Spinal cord (tissue), 10 donors: ENCODE measurements around the gene DNAH6. TPM values are rescaled to one million over a fixed set of nuclear protein-coding genes. Genes with fewer than 3 reads are reported as not detected.

Source experiments
- DNase-seq, 6 donors: peaks; one replicate each; pipeline versions ENCODE4 v3.0.0 to v3.0.0-alpha.2; 2013 to 2015; ENCODE audit warnings: low spot score in 6 of 6, low read depth in 4 of 6
- H3K27ac ChIP-seq: one replicate; pipeline ENCODE4 v1.5.1; 2013; ENCODE audit warnings: low read depth, low read length, control low read depth
- H3K27me3 ChIP-seq: one replicate; pipeline ENCODE4 v1.6.1; 2013; ENCODE audit warnings: low read length; ENCODE audit not compliant: control insufficient read depth, insufficient read depth
- H3K36me3 ChIP-seq: one replicate; pipeline ENCODE4 v1.6.1; 2013; ENCODE audit warnings: low read length; ENCODE audit not compliant: control insufficient read depth, insufficient read depth
- H3K4me1 ChIP-seq: one replicate; pipeline ENCODE4 v1.6.1; 2013; ENCODE audit warnings: low read length; ENCODE audit not compliant: control insufficient read depth, insufficient read depth
- H3K4me3 ChIP-seq: one replicate; pipeline ENCODE4 v1.5.1; 2013; ENCODE audit warnings: low read depth, low read length, control low read depth
- H3K9me3 ChIP-seq: one replicate; pipeline ENCODE4 v1.6.1; 2013; ENCODE audit warnings: low read length; ENCODE audit not compliant: control insufficient read depth, insufficient read depth
- WGBS: methylation state at CpG from one replicate; pipeline ENCODE4 v1.1.5; 2013; ENCODE audit warnings: missing lambda C conversion rate; ENCODE audit not compliant: insufficient coverage; 5-methylcytosine and 5-hydroxymethylcytosine counted together
- polyA plus RNA-seq, 2 donors: library from polyadenylated mRNA; unstranded; fragments of 120-200 nt; gene quantifications; one replicate each; pipeline ENCODE4 v1.2.1, GENCODE V29; 2013; ENCODE audit not compliant: insufficient read length in 2 of 2
- total RNA-seq, 2 donors: library from RNA; depleted of rRNA in 1 of 2; stranded (reverse); fragments of 120-200 nt in 1 of 2; fragments of >200 nt in 1 of 2; gene quantifications; one replicate each; pipeline versions ENCODE4 v1.2.3 to v1.2.4, GENCODE V29; 2013 to 2014
- donor health status: healthy.

The DNAH6 gene
- total and polyA plus RNA-seq, 4 donors = 1.6 to 7.8 (median 4.7) TPM

DNA sequence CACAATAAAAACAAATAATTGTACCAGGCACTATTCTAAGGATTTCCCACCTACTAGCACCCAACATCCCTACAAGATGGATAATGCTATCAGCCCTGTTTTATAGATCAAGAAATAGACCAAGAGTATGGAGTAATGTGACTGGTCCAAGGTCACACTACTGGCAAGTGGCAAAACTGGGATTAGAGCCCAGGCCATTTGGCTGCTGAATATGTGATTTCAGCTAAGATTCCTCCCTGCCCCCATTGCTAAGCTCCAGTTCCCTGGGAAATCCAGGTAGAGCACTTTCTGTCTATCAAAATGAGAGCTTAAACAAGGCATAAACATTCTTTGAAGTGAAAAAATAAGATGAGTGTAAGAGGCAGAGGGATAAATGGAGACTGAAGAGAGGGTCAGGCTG lies 157.8 kb downstream of the DNAH6 start:
- no peak for DNase-seq
- Histone ChIP-seq H3K36me3 (peaks cover 3% of the 10 kb centered on the region), H3K9me3 (no peaks in the 10 kb centered on the region), H3K4me1 (peaks cover 3% of the 10 kb centered on the region), H3K27me3 (no peaks in the 10 kb centered on the region), H3K27ac (no peak overlapping the region), H3K4me3 (no peak overlapping the region)

DNA sequence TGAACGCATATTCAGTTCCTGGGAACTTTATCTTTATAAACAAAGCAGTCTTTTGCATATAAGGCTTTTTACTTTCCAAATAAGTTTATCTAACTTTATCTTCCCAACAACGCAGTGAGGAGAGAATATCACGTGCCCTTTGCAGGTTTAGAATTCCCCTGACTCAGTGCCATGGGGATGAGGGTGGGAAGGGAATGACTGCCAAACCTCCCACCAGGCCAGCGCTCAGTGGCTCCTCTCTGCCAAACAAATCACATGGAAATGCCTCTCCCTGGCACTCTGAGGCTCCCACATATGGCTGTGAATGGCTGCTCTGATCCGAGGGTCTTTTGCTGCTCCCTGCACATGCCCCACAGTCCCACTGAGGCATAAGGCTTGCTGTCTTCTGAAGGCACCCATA lies 158.3 kb downstream of the DNAH6 start:
- no peak overlapping the region for H3K4me3 ChIP-seq
- H3K27ac ChIP-seq = no peak overlapping the region
- peak in 1 of 6 donors; percentile 34 for DNase-seq
- no peaks in the 10 kb centered on the region for H3K27me3 ChIP-seq
- WGBS = 53% methylated on average over 2 of the region's 5 CpGs
- H3K9me3 ChIP-seq = no peaks in the 10 kb centered on the region
- peaks cover 3% of the 10 kb centered on the region for H3K36me3 ChIP-seq
- peaks cover 3% of the 10 kb centered on the region for H3K4me1 ChIP-seq

DNA sequence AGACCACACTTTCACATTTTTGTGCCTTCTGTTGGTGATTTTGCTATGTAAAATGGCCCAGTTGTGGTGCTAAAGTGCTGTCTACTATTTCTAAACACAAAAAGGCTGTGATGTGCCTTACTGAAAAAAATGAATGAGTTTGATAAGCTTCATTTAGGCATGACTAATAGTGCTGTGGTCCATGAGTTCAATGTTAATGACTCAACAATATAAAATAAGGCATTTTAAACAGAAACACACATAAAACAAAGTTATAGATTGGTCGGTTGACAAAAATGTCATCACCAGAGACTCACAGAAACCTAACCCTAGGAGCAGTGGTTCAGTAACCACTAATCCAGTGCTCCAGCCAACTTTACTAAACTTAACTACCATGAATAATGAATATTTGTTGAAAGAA lies 160.0 kb downstream of the DNAH6 start:
- H3K4me3 ChIP-seq = no peak overlapping the region
- WGBS = no CpG with 5 or more reads among the region's 1 CpG
- DNase-seq = no peak
- H3K36me3 ChIP-seq = peaks cover 1% of the 10 kb centered on the region
- peaks cover 3% of the 10 kb centered on the region for H3K4me1 ChIP-seq
- H3K9me3 ChIP-seq = no peaks in the 10 kb centered on the region
- H3K27me3 ChIP-seq = no peaks in the 10 kb centered on the region
- no peak overlapping the region for H3K27ac ChIP-seq

DNA sequence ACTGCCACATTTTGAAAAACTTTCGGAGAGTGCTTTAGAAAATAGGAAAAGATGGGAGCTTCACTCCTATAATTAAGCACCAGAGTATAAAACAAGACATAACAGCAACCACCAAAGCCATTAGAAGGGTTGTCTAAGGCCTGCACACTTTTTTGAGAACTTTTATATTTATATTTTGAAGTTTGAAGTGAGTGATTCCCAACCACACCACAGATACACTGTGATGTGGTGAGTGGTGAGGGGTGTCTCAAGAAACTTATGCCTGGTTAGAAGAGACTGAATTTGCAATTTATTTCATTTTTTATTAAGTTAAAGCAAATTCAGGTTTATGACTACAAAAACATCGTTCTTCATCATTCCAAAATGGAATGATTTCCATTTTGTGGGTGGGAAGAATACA lies 161.9 kb downstream of the DNAH6 start:
- Histone ChIP-seq H3K27ac (no peak overlapping the region), H3K9me3 (no peaks in the 10 kb centered on the region), H3K27me3 (no peaks in the 10 kb centered on the region), H3K36me3 (no peaks in the 10 kb centered on the region), H3K4me1 (peaks cover 3% of the 10 kb centered on the region), H3K4me3 (no peak overlapping the region)
- DNase-seq = no peak
- WGBS = no CpG with 5 or more reads among the region's 2 CpGs

DNA sequence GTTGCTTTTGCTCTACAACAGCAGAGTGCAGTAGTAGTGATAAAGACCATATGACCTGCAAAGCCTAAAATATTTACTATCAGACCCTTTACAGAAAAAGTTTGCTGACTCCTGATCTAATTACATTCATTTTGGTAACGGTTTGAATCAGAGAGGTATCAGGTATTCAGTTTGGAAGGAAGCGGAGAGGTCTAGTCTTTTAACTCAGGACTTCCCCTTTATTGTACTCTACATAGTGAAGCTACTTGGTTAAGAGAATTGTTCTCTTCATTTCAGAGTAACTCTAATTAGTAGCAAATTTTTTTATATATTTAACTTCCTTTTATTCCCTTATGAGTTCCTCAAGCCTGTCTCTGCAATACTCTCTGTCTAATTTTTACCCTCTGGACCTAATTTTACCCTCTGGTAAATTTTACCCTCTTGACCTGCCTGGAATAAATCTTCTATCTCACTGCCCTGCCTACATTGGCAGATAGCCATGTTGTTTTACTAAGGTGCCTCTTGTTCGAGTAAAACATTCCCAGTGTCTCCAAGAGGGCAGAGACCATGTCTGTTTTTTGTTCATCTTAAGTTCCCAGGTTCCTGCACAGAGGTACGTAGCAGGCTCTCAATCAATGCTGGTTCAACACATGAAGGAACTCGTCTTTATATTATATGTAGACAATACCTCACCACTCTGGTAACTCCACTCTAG lies 170.6 kb downstream of the DNAH6 start:
- Histone ChIP-seq H3K27me3 (no peaks in the 10 kb centered on the region), H3K4me3 (no peak overlapping the region), H3K9me3 (no peaks in the 10 kb centered on the region), H3K4me1 (no peaks in the 10 kb centered on the region), H3K36me3 (no peaks in the 10 kb centered on the region), H3K27ac (no peak overlapping the region)
- peak in 2 of 6 donors; percentile 8 to 17 for DNase-seq
- no CpG with 5 or more reads among the region's 5 CpGs for WGBS

DNA sequence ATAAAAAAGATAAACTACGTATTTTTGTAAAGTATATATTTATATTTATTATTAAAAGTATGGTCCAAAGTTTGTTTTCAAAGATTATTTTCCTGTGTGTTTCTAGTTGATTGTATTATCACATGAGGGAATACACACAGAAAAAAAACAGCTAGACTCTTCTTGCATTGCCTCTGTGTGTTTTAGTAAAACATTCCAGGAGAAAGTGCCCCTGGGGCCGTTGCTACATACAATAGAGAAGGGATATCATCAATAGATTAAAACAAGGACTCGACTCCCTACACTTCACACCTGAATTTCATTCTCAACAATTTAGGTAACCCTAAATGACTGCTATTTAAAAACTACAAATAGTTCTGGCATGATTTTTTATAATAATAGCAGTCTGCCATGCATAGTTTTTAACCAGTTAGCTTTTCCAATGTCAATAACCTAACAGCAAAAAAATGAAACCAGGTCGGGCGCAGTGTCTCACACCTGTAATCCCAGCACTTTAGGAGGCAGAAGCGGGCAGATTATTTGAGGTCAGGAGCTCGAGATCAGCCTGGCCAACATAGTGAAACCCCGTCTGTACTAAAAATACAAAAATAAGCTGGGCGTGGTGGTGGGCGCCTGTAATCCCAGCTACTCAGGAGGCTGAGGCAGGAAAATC lies 171.3 kb downstream of the DNAH6 start:
- 93% methylated on average over 7 of the region's 10 CpGs for WGBS
- Histone ChIP-seq H3K27ac (no peak overlapping the region), H3K4me1 (no peaks in the 10 kb centered on the region), H3K4me3 (no peak overlapping the region), H3K27me3 (no peaks in the 10 kb centered on the region), H3K9me3 (no peaks in the 10 kb centered on the region), H3K36me3 (no peaks in the 10 kb centered on the region)
- no peak for DNase-seq

DNA sequence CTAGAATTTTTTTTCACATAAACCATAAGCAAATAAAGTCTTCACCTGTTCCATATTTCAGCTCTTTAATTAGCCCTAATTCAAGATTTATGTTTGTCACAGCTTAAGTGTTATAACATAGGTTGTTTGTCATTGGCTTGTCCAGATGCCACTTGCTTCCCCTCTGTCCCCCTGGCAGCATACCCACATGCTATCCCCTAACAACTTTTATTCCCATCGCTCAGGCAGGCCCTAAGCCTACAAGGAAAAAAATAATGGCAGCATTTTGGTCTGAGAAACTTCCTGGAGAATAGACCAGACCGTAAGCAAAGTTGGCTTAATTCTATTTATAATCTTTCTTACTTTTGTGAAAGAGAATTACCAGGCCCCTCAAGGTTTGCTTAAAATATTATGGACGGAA lies 173.9 kb downstream of the DNAH6 start:
- H3K27me3 ChIP-seq = no peaks in the 10 kb centered on the region
- H3K4me1 ChIP-seq = no peaks in the 10 kb centered on the region
- WGBS = 89% methylated on average over 1 of the region's 3 CpGs
- H3K36me3 ChIP-seq = no peaks in the 10 kb centered on the region
- no peaks in the 10 kb centered on the region for H3K9me3 ChIP-seq
- no peak overlapping the region for H3K27ac ChIP-seq
- peak in 3 of 6 donors; percentile 7 to 36 (median 28) for DNase-seq
- no peak overlapping the region for H3K4me3 ChIP-seq

DNA sequence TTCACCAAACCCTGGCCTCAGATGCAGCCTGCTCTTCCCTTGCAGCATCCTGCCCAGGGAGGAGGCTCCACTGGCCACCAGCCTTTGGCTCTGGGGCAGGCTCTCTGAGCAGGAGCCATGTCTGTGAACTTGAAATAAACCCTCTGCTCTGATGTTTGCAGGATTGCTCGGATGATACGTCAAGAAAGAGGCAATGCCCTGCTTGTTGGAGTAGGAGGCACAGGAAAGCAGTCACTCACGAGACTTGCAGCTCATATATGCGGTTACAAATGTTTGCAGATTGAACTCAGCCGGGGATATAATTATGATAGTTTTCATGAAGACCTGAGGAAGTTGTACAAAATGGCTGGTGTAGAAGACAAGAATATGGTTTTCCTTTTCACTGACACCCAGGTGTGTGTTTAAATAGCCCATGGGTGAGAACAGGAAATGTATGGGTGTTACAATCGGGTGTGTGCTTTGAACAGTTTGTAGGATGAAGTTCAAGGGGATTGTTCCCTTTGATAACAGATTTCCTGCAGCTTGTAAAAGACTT lies 177.9 kb downstream of the DNAH6 start:
- H3K4me1 ChIP-seq = no peaks in the 10 kb centered on the region
- no peak for DNase-seq
- no peaks in the 10 kb centered on the region for H3K27me3 ChIP-seq
- no peaks in the 10 kb centered on the region for H3K9me3 ChIP-seq
- no peaks in the 10 kb centered on the region for H3K36me3 ChIP-seq
- no peak overlapping the region for H3K4me3 ChIP-seq
- WGBS = 93% methylated on average over 5 of the region's 6 CpGs
- no peak overlapping the region for H3K27ac ChIP-seq

DNA sequence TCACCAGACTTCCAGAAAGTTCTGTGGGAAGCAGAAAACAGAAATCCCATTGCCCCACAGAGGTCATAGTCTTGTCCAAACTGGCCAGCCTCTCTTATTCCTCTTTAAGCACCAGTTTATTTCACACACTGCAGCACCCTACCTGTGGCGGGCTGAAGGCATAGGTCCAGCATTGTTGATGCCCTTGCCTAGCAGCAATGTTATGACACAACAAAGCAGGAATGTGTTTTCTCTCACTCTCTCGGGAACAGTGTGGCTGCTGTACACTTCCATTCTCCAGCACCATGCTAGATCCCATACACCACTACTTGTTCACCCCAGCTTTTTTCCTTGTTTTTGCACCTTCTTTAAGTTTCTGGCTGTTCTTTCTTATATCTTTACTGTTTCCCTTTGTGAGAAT lies 181.6 kb downstream of the DNAH6 start:
- Histone ChIP-seq H3K27me3 (no peaks in the 10 kb centered on the region), H3K36me3 (no peaks in the 10 kb centered on the region), H3K9me3 (no peaks in the 10 kb centered on the region), H3K4me3 (no peak overlapping the region), H3K4me1 (no peaks in the 10 kb centered on the region), H3K27ac (no peak overlapping the region)
- 82% methylated on average over 1 of the region's 2 CpGs for WGBS
- no peak for DNase-seq

DNA sequence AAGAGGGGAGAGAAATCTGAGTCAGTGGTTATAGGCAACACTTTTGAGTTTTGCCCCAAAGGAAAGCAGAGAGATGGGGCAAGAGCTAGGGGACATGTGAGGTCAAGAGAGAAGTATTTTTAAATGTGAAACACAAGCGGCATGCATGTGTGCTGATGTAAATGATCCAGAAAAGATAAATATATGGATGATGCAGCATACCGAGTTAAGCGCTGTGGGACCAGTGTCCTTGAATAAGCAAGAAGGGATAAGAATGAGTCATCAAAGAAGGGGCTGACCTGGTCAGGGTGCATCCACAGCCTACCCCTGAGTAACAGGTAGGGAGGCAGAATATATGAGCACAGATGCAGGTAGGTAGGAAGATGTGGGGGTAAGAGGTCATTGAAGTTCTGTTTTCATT lies 183.7 kb downstream of the DNAH6 start:
- no peak for DNase-seq
- WGBS = 93% methylated on average over 3 of the region's 3 CpGs
- Histone ChIP-seq H3K27ac (no peak overlapping the region), H3K9me3 (no peaks in the 10 kb centered on the region), H3K4me3 (no peak overlapping the region), H3K27me3 (no peaks in the 10 kb centered on the region), H3K36me3 (no peaks in the 10 kb centered on the region), H3K4me1 (no peaks in the 10 kb centered on the region)
